HTERT RPE-1 (cell line): ENCODE data around the gene SLC6A18.
"Not testable (repeated sequence)": the region's sequence is repeated elsewhere in the genome, so short reads cannot be mapped to it uniquely, and the experiment has no call there.

Experiments used
- in situ Hi-C: fragments of 300-500 bp; cut with MboI; formaldehyde crosslinking; loops from 4 replicates; pipeline ENCODE4 v1.14.3; 2020; ENCODE audit warnings: low sequenced_read_pairs

SLC6A18 gene

GRCh38 chr5:1288439-1289335 lies 63.5 kb downstream of the SLC6A18 start:
- in situ Hi-C loops, result no loop called here

- in situ Hi-C loops, result not testable (repeated sequence)
These were observed 64.4 kb downstream of the SLC6A18 start for GRCh38 chr5:1289559-1289958.

GRCh38 chr5:1290956-1291355 lies 65.8 kb downstream of the SLC6A18 start:
- in situ Hi-C loops, result not testable (repeated sequence)

GRCh38 chr5:1291611-1292080 lies 66.5 kb downstream of the SLC6A18 start:
- in situ Hi-C loops, result no loop called here

- in situ Hi-C loops, result no loop called here
These were observed 67.0 kb downstream of the SLC6A18 start for GRCh38 chr5:1292139-1292538.

- in situ Hi-C loops, result no loop called here
These were observed 67.8 kb downstream of the SLC6A18 start for GRCh38 chr5:1292846-1293415.

GRCh38 chr5:1293416-1294205 lies 68.4 kb downstream of the SLC6A18 start:
- in situ Hi-C loops, result no loop called here

GRCh38 chr5:1294206-1294834 lies 69.1 kb downstream of the SLC6A18 start:
- in situ Hi-C loops, result no loop called here

- in situ Hi-C loops, result no loop called here
These were observed 69.9 kb downstream of the SLC6A18 start, which contains the start of gene TERT for GRCh38 chr5:1294835-1295649. TERT (minus strand) TSS chr5:1295068; CDS start chr5:1294989, 79 bp downstream.

- in situ Hi-C loops, result no loop called here
These were observed 70.5 kb downstream of the SLC6A18 start for GRCh38 chr5:1295650-1296037.
